SK-N-SH (cell line): Measurements from ENCODE around the gene NOL4L. TPM values are rescaled to one million over a fixed set of nuclear protein-coding genes. Genes with fewer than 3 reads are reported as not detected.

Experiments
- CTCF ChIA-PET: fragments of 300-600, 350-600 bp; formaldehyde crosslinking; extraction: SDS; loops from one replicate; lab custom pipeline; 2021; lab: Yijun Ruan, JAX
- POLR2A ChIA-PET: fragments of 350-600 bp; sonication (Branson Sonifier 250); formaldehyde crosslinking; extraction: SDS; loops from one replicate; lab custom pipeline; 2020; ENCODE audit warnings: antibody characterized with exemption, inconsistent platforms; lab: Yijun Ruan, JAX
- DNase-seq: peaks from one replicate; pipeline ENCODE4 v3.0.0; 2012
- H2AFZ ChIP-seq: fragments of 200-600 bp; sonication (generic); 2 replicates; pipeline ENCODE4 v1.8.1; 2016; ENCODE audit warnings: antibody characterized with exemption, mild to moderate bottlenecking, low read depth
- H3F3A ChIP-seq: fragments of 200-600 bp; sonication (generic); replicated peaks from 2 replicates; pipeline ENCODE3; 2016; ENCODE audit warnings: antibody characterized with exemption, mild to moderate bottlenecking; ENCODE audit not compliant: insufficient read depth
- H3K27ac ChIP-seq, 2 experiments: fragments of 200-500 bp in 1 of 2; fragments of 200-600 bp in 1 of 2; sonication (Bioruptor generic) in 1 of 2; sonication (generic), shearing (Covaris generic) in 1 of 2; 2 replicates each; pipeline versions ENCODE4 v1.5.1 to v1.6.1; 2014 to 2016; ENCODE audit warnings: low read depth in 2 of 2, inconsistent platforms in 1 of 2, low read length in 1 of 2, mild to moderate bottlenecking in 1 of 2, mixed read lengths in 1 of 2
- H3K27me3 ChIP-seq: fragments of 200-600 bp; sonication (generic), shearing (Covaris generic); 2 replicates; pipeline ENCODE4 v1.6.1; 2016; ENCODE audit warnings: mixed run types; ENCODE audit not compliant: insufficient read depth
- H3K36me3 ChIP-seq, 2 experiments: fragments of 200-500 bp in 1 of 2; fragments of 200-600 bp in 1 of 2; sonication (Bioruptor generic) in 1 of 2; sonication (generic) in 1 of 2; replicated peaks in 1 of 2; 2 replicates each; pipeline versions ENCODE3 to v1.5.1; 2014 to 2016; ENCODE audit warnings: low read length in 1 of 2, mild to moderate bottlenecking in 1 of 2; ENCODE audit not compliant: insufficient read depth in 2 of 2, control insufficient read depth in 1 of 2
- H3K4me1 ChIP-seq, 2 experiments: fragments of 200-500 bp in 1 of 2; fragments of 200-600 bp in 1 of 2; sonication (Bioruptor generic) in 1 of 2; sonication (generic), shearing (Covaris generic) in 1 of 2; 2 replicates each; pipeline versions ENCODE4 v1.5.1 to v1.6.1; 2014 to 2016; ENCODE audit warnings: low read depth in 1 of 2, low read length in 1 of 2, mixed run types in 1 of 2; ENCODE audit not compliant: insufficient read depth in 2 of 2, control insufficient read depth in 1 of 2
- H3K4me2 ChIP-seq: fragments of 200-600 bp; sonication (generic), shearing (Covaris generic); 2 replicates; pipeline ENCODE4 v1.6.1; 2017; ENCODE audit warnings: mixed run types
- H3K4me3 ChIP-seq, 2 experiments: fragments of 200-500 bp in 1 of 2; fragments of 200-600 bp in 1 of 2; sonication (Bioruptor generic) in 1 of 2; sonication (generic), shearing (Covaris generic) in 1 of 2; 2 replicates each; pipeline versions ENCODE4 v1.5.1 to v1.8.1; 2014 to 2016; ENCODE audit warnings: low read depth in 2 of 2, inconsistent platforms in 1 of 2, low read length in 1 of 2, mild to moderate bottlenecking in 1 of 2, mixed read lengths in 1 of 2, moderate library complexity in 1 of 2
- H3K79me2 ChIP-seq: fragments of 200-600 bp; sonication (generic); 2 replicates; pipeline ENCODE4 v1.8.1; 2017; ENCODE audit warnings: mild to moderate bottlenecking; ENCODE audit not compliant: insufficient read depth
- H3K9ac ChIP-seq: fragments of 200-600 bp; sonication (generic); 2 replicates; pipeline ENCODE4 v1.6.1; 2017; ENCODE audit warnings: mixed run types
- H3K9me2 ChIP-seq: fragments of 200-600 bp; sonication (generic); 2 replicates; pipeline ENCODE4 v1.6.1; 2017; ENCODE audit warnings: mixed run types
- H3K9me3 ChIP-seq: fragments of 200-600 bp; sonication (generic); 2 replicates; pipeline ENCODE4 v1.6.1; 2017; ENCODE audit warnings: mixed run types, mild to moderate bottlenecking, moderate library complexity
- H4K20me1 ChIP-seq: fragments of 200-600 bp; sonication (generic); 2 replicates; pipeline ENCODE4 v1.6.1; 2017; ENCODE audit warnings: mild to moderate bottlenecking, mixed run types; ENCODE audit not compliant: insufficient read depth
- CTCF ChIP-seq: fragments of 200-600 bp; sonication (generic); IDR thresholded peaks from 2 replicates; pipeline ENCODE4 v1.6.1; 2017; ENCODE audit warnings: antibody characterized with exemption, mild to moderate bottlenecking, moderate library complexity
- EP300 ChIP-seq, 2 experiments: IDR thresholded peaks; 2 replicates each; pipeline versions ENCODE4 v1.4.0 to v1.6.1; 2012; ENCODE audit warnings: borderline replicate concordance in 1 of 2, low read depth in 1 of 2, low read length in 1 of 2
- FOSL2 ChIP-seq: IDR thresholded peaks from 2 replicates; pipeline ENCODE4 v1.4.0; 2012; ENCODE audit warnings: low read depth, mild to moderate bottlenecking, moderate library complexity, borderline replicate concordance
- FOXJ3 ChIP-seq: sonication (generic); formaldehyde crosslinking; IDR thresholded peaks from 2 replicates; pipeline ENCODE4 v1.5.1; 2020; ENCODE audit warnings: mild to moderate bottlenecking, missing genetic modification reagents
- FOXM1 ChIP-seq: IDR thresholded peaks from 2 replicates; pipeline ENCODE4 v1.4.0; 2012; ENCODE audit warnings: low read depth, mild to moderate bottlenecking
- GATA2 ChIP-seq: sonication (generic); formaldehyde crosslinking; IDR thresholded peaks from 2 replicates; pipeline ENCODE4 v1.5.0; 2020; ENCODE audit warnings: mild to moderate bottlenecking, missing genetic modification reagents
- JUND ChIP-seq: IDR thresholded peaks from 2 replicates; pipeline ENCODE4 v1.4.0; 2012
- NRF1 ChIP-seq: IDR thresholded peaks from 2 replicates; pipeline ENCODE4 v1.6.1; 2012; ENCODE audit warnings: low read depth, mild to moderate bottlenecking, low read length
- POLR2AphosphoS5 ChIP-seq: IDR thresholded peaks from 2 replicates; pipeline ENCODE4 v1.6.1; 2012; ENCODE audit warnings: low read depth, low read length
- RCOR1 ChIP-seq: fragments of 150-350 bp; IDR thresholded peaks from 2 replicates; pipeline ENCODE4 v1.6.1; 2017; ENCODE audit warnings: antibody characterized with exemption, low read length
- REST ChIP-seq: IDR thresholded peaks from 2 replicates; pipeline ENCODE4 v1.6.1; 2012; ENCODE audit warnings: mild to moderate bottlenecking, low read depth, low read length, moderate library complexity
- TAF1 ChIP-seq: IDR thresholded peaks from 2 replicates; pipeline ENCODE4 v1.6.1; 2012; ENCODE audit warnings: low read depth, mild to moderate bottlenecking, low read length, moderate library complexity, borderline replicate concordance
- TCF12 ChIP-seq: IDR thresholded peaks from 2 replicates; pipeline ENCODE4 v1.4.0; 2012
- TEAD4 ChIP-seq: IDR thresholded peaks from 2 replicates; pipeline ENCODE4 v1.4.0; 2012; ENCODE audit warnings: mild to moderate bottlenecking, borderline replicate concordance; ENCODE audit not compliant: insufficient read depth
- USF1 ChIP-seq: IDR thresholded peaks from 2 replicates; pipeline ENCODE4 v1.4.0; 2012; ENCODE audit warnings: low read depth, borderline replicate concordance
- YY1 ChIP-seq: IDR thresholded peaks from 2 replicates; pipeline ENCODE4 v1.4.0; 2012; ENCODE audit warnings: low read depth, mild to moderate bottlenecking
- WGBS: methylation state at CpG from one replicate; pipeline ENCODE4 v1.1.6; 2017; ENCODE audit warnings: low lambda C conversion rate; 5-methylcytosine and 5-hydroxymethylcytosine counted together
- polyA plus RNA-seq, 3 experiments: library from polyadenylated mRNA; depleted of rRNA; stranded (reverse); fragments of >200 nt; gene quantifications; 2 replicates each; pipeline ENCODE4 v1.2.3, GENCODE V29; 2012
- TF ChIP-seq, protein P1 (sequence below): IDR thresholded peaks from 2 replicates; pipeline ENCODE4 v1.4.0; 2012; ENCODE audit warnings: low read depth
- TF ChIP-seq, protein P2 (sequence below): fragments of 150-350 bp; IDR thresholded peaks from 2 replicates; pipeline ENCODE4 v1.6.1; 2016; ENCODE audit warnings: mild to moderate bottlenecking, low read depth, low read length
- TF ChIP-seq, protein P3 (sequence below): fragments of 150-350 bp; IDR thresholded peaks from 2 replicates; pipeline ENCODE4 v1.6.1; 2017; ENCODE audit warnings: antibody characterized with exemption, low read length, low read depth, borderline replicate concordance
- TF ChIP-seq, protein P4 (sequence below): IDR thresholded peaks from 2 replicates; pipeline ENCODE4; 2012

Gene NOL4L
- polyA plus RNA-seq, 1 of the 3 experiments (the other 2 are of a cell fraction): 14.3 TPM

DNA sequence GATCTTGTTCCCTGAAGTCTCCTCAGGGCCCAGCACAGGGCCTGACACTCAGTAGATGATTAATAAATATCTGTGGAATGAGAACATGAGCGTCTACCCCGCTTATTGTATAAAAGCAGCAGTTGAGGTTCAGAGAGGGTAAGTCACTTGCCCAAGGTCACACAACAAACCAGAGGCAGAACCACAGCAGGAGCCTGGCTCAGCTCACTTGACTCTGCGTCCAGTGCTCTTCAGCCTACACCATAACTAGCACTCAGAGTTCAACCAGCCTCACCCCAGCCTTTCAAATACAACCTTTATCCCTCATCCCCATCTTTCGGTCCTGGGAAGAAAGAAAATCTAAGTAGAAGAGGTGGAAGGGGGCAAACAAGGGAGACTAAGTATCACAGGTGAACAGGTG, 24.9 kb upstream of the NOL4L start:
- Histone ChIP-seq H3K4me1 (peaks cover 0 to 19% of the 10 kb centered on the region in 2 experiments; a peak in 1 of 4 replicates), H3K9me2 (no peaks in the 10 kb centered on the region), H3K4me2 (no peak overlapping the region), H3K36me3 (no peaks in the 10 kb centered on the region), H3K9me3 (no peaks in the 10 kb centered on the region), H3K27ac (no peak overlapping the region), H3K79me2 (no peaks in the 10 kb centered on the region), H4K20me1 (no peaks in the 10 kb centered on the region), H3K4me3 (no peak overlapping the region), H3K9ac (no peak overlapping the region), H3K27me3 (peaks cover 15% of the 10 kb centered on the region; the same call in 1 of the 2 replicates), H3F3A (no peaks in the 10 kb centered on the region), H2AFZ (no peak overlapping the region)
- POLR2A ChIA-PET: no interaction called here
- CTCF ChIA-PET: interaction anchor here (0.9 kb wide), 1 partner anchor 85 kb away, joined by 3 read pairs; no protein-coding TSS in a partner anchor
- TF ChIP-seq, protein P1, sequence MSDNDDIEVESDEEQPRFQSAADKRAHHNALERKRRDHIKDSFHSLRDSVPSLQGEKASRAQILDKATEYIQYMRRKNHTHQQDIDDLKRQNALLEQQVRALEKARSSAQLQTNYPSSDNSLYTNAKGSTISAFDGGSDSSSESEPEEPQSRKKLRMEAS: no peak
- TF ChIP-seq TAF1 (no peak), FOXM1 (no peak), TEAD4 (no peak), RCOR1 (no peak), GATA2 (CRISPR knock-in tag) (no peak), POLR2AphosphoS5 (no peak), YY1 (no peak), FOSL2 (no peak), NRF1 (no peak), JUND (no peak), FOXJ3 (no peak), TCF12 (no peak), REST (no peak), CTCF (no peak), EP300 (IDR thresholded peaks at IDR 0.05; ENCODE audit: borderline replicate concordance in 1 of 2, low read depth in 1 of 2, low read length in 1 of 2) (no peak), USF1 (no peak)
- TF ChIP-seq, protein P2, sequence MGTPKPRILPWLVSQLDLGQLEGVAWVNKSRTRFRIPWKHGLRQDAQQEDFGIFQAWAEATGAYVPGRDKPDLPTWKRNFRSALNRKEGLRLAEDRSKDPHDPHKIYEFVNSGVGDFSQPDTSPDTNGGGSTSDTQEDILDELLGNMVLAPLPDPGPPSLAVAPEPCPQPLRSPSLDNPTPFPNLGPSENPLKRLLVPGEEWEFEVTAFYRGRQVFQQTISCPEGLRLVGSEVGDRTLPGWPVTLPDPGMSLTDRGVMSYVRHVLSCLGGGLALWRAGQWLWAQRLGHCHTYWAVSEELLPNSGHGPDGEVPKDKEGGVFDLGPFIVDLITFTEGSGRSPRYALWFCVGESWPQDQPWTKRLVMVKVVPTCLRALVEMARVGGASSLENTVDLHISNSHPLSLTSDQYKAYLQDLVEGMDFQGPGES: no peak
- TF ChIP-seq, protein P3, sequence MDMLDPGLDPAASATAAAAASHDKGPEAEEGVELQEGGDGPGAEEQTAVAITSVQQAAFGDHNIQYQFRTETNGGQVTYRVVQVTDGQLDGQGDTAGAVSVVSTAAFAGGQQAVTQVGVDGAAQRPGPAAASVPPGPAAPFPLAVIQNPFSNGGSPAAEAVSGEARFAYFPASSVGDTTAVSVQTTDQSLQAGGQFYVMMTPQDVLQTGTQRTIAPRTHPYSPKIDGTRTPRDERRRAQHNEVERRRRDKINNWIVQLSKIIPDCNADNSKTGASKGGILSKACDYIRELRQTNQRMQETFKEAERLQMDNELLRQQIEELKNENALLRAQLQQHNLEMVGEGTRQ: no peak
- TF ChIP-seq, protein P4, sequence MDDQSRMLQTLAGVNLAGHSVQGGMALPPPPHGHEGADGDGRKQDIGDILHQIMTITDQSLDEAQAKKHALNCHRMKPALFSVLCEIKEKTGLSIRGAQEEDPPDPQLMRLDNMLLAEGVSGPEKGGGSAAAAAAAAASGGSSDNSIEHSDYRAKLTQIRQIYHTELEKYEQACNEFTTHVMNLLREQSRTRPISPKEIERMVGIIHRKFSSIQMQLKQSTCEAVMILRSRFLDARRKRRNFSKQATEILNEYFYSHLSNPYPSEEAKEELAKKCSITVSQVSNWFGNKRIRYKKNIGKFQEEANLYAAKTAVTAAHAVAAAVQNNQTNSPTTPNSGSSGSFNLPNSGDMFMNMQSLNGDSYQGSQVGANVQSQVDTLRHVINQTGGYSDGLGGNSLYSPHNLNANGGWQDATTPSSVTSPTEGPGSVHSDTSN: no peak
- DNase-seq: no peak
- 61% methylated on average over 4 of the region's 4 CpGs for WGBS
